Activated effector memory CD4-positive, alpha-beta T cell treated with Interleukin-2 at 50 U/mL for 16 hours (primary cell): Measurements from ENCODE around the gene RNF38.
"Not testable (repeated sequence)": the region's sequence is repeated elsewhere in the genome, so short reads cannot be mapped to it uniquely, and the experiment has no call there.

ENCODE experiments used
- DNase-seq: peaks from one replicate; pipeline ENCODE4 v3.0.0-alpha.2; 2020

RNF38 gene

DNA sequence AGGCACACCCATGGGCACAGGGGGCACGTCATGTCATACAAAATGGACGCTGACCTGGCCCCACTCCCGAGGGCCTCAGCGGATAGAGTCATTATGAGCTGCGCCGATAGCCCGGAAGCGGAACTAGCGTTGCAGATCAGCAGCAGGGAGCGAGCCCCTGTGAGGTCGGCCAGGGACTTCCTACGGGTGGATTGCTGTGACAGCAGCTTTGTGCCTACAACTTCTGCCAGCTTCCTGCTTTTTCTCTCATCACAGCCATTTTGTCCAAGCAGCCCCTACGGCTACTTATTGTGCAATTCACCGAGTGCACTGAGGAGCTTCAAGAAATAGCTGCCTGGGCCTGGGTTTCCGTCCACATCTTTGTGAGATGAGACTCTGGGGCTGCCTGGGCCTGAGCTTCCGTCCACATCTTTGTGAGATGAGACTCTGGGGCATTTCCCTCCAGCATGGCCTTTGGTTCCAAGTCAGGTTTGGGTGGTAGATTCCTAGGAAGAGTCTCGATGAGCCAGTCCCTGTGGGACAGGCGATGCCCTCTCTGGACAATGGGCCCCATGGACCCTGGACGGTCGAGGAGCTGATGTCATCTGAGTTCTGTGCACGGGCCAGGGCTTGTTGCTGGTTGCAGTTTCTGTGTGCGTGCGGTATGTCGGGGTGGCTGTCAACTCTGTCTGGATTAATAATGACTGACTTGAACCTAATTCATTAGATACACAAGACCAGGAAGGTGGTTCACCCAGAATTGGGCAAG, 74.8 kb downstream of the RNF38 start:
- no peak for DNase-seq

DNA sequence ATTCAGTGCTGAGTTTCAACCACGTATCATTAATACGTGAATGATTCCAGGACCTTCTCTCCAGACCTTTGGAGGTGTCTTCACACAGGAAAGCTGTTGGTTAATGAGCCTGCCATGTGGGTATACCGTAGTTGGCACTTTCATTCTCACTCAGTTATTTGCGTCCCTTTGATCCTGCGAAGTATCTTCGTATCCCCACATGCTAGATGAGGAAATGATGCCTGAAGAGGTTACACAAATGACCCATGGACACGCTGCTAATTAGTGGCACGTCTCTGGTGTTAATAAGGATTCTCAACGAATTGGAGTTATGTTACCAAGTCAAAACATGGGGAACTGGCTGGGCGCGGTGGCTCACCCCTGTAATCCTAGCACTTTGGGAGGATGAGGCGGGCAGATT, 76.1 kb downstream of the RNF38 start:
- no peak for DNase-seq

DNA sequence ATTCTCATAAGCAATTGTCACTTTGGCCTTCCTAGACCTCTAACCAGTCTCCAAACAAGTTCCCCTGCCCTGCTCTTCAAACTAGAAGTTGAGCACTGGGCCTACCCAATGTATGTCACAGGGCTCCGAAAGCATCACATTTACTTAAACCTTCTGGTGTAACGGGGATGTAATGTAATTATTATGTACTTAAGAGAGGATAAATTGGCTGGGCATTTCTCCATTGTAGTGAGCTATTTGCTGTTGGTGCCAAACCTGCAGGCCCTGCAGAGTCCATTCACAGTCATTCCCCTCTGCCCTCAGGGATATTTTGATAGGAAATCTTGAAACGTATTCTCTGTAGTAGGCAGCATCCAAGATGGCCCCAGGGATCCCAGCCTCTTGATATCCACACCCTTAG, 77.6 kb downstream of the RNF38 start:
- no peak for DNase-seq

DNA sequence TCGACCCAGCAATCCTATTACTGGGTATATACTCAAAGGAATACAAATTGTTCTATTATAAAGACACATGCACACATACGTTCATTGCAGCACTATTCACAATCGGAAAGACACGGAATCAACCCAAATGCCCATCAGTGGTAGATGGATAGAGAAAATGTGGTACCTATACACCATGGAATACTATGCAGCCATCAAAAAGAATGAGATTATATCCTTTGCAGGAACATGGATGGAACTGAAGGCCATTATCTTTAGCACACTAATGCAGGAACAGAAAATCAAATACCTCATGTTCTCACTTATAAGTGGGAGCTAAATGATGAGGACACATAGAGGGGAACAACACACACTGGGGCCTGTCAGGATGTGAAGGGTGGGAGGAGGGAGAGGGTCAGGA, 78.2 kb downstream of the RNF38 start:
- not testable (repeated sequence) for DNase-seq

DNA sequence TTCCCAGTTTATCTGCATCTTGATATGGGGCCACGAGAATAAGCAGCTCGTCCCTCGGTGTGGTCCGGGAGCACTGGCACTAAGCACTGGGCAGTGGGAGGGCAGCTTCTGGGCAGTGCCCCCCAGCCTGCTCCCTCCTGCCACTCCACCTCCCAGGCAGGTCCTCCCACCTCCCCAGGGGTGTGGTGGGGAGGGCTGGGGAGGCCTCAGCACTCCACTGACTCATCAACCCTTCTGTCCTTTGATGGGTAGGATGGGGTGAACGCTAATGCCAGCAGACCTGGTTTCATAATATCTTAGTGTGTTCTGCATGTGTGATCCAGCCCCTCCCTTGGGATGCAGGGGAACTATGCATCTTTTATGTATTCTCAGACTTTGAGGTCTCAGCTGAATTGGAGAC, 79.6 kb downstream of the RNF38 start:
- DNase-seq = no peak

DNA sequence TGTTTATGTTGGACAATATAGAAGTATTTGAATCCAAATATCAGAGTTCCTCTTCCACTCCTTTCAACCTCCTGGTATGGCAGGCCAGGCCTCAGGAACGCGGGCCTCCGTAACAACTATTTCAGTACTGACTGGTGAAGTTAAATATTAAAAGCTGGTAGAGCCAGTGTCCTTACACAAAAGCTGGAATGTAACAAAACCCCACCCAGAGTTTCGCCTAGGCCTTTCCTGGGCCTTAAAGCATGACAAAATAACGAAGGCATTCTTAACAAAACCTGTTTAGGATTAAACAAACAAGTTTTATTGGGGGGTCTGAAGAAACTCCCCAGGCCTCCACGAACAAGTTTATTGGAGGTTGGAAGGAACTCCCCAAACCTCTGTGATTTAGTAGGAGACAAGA, 80.3 kb downstream of the RNF38 start:
- DNase-seq = no peak

DNA sequence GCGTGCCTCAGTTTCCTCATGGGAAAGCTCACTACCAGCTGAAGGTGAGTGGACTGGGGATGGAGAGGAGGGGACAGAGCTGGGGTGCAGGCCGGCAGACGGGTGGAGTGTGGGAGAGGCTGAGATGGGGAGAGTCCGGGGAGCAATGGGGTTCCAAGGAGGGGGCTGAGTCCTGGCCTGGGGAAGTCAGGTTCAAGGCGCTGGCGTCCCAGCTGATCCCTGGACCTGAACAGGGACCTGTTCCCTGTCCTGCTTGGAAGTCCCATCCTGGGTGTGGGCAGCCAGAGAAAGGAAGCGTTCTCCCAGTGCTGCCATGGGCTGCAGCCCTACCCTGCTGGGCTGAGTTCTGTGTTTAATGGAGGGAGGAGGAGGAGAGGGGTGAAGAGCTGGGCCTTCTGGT, 80.9 kb downstream of the RNF38 start:
- no peak for DNase-seq

DNA sequence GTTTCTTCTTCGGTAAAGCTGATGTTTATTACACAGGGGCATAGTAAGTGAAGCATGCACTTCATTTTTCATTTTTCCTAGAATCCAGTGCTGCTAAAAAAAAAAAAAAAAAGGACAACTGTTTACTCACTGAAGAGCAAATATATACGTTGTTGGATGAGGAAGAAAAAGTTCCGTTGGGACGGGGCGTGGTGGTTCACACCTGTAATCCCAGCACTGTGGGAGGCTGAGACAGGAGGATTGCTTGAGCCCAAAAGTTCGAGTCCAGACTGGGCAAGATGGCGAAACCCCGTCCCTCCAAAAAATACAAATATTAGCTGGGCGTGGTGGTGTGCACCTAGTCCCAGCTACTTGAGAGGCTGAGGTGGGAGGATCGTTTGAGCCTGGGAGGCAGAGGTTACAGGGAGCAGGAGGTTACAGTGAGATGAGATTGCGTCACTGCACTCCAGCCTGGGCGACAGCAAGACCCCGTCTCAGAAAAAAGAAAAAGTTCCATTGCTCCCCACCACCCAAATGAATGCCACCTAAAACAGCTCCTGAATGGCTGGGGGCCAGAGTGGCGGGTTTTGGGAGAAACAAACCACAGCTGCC, 81.8 kb downstream of the RNF38 start:
- no peak for DNase-seq

DNA sequence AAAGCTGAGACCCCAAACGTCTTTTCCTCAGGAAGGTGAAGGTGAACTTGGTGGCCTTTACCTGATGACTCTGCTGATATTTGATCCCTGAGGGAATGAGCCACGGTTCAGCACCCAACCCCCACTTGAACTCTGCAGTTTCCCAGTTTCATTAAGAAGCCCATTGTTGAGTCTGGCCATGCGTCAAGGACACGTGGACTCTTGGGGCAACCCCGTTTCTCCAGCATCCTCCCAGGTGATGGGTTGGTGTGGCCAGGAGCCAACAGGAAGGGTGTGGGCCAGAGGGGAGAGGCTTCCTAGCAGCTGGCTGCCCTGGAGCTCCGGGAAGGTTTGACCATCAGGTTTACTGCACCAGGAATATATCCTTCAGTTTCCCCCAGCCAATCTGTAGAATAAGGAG, 82.3 kb downstream of the RNF38 start:
- no peak for DNase-seq

DNA sequence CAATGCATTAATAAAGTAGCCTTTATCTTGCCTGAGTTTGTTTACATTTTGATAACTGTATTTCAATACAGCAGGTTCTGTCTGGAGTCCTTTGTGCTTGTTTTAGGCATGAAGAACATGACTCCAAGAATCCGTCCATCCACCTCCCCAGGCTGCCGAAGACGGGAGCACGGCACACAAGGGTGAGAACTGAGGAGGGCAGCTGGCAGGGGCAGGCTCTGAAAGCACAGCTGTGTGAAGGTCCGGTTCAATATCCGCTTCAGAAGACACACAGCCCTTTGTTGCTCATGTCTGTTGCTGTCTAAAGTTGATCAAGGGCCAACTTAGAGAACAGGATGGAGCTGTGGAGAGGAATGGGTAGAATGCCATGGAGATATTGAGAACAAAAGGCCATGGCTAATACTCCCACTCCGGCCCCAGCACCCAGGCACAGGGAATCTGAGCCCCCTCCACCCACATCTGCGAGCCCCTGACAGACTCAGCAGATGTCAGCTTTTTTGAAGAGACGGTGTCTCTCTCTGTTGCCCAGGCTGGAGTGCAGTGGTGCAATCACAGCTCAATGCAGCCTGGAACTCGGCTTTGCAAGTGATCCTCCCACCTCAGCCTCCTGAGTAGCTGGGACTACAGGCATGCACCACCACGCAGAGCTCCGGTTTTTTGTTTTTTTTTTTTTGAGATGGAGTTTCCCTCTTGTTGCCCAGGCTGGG, 83.3 kb downstream of the RNF38 start:
- DNase-seq = no peak

DNA sequence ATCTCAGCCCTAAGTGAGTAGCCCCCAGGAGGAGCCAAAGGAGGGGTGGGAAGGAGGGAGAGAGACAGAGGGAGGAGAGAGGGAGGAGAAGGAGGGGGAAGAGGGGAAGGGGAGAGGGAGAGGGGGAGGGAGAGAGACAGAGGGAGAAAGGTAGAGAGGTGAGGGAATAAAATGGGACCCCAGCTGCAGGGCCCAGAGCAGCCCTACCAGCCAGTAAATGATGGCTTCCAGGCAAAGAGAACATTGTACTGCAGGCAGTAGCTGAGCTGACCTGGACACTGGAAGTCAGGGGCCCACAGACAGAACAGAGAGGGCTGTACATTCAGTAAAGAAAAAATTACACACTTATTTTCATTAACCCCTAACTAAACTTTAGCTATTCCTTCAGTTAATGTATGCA, 84.0 kb downstream of the RNF38 start:
- DNase-seq = no peak

DNA sequence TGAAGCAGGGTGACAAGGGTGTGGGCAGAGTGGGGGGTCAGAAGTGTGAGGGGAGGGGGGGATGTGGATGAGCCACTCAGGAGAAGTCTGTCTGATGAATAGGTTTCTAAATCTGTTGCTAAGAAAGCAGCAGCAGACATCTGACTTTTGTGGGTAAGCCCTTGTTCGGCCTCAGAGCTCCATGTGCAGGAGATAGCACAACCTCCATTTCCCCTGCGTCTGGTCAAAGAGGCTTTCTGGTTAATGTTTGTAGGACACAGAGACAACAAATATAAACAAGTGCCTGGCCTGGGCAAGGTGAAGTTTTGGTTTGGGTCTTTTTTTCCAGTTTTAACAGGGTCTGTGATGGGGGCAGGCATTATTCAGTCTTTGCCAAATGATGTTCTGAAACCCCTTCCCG, 84.8 kb downstream of the RNF38 start:
- DNase-seq = no peak

DNA sequence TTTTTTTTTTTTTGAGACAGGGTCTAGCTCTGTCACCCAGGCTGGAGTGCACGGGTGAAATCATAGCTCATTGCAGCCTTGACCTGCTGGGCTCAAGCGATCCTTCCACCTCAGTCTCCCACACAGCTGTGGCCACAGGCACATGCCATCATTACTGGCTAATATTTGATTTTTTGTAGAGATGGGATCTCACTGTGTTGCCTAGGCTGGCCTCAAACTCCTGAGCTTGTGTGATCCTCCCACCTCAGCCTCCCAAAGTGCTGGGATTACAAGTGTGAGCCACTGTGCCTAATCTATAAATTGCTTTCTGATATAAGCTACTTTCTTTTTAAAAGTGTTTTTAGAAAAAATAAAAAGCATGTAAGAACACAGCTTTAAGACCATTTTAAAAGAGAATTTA, 85.3 kb downstream of the RNF38 start:
- no peak for DNase-seq

DNA sequence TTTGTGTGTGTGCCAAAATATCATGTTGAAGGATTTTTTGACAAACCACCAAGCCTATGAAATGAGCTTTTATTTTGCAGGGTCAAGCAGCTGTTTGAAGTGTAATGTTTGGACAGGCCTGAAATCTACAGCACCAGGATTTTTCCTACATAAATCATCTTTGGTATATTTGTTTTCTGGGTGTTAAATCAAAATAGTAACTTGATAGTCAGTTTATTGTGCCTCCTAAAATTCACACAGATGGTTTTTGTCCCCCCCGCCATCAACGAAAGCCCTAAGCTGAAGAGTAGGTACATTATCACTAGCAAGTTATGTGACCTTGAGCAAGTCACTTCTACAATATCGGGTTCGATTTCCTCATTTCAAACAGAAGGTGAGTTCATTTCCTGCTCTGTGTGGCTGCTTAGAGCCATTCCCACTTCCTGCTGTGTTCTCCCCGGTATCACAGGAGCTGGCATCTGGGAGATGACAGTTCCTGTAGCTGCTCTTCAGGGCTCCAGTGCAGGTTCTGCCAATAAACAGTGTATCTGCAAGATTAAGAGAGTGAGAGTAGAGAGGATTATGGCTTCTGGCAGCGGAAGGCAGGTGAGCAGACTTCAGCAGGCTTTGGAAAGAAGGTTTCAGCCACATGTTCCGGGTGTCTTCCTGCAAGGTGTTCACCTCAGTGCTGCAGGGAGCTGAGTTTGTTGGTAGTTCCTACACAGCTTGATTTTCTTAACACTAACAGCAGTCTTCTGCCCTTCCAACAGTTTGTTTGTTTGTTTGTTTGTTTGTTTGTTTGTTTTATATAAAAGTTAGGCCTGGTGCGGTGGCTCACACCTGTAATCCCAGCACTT, 93.4 kb downstream of the RNF38 start:
- DNase-seq = no peak

DNA sequence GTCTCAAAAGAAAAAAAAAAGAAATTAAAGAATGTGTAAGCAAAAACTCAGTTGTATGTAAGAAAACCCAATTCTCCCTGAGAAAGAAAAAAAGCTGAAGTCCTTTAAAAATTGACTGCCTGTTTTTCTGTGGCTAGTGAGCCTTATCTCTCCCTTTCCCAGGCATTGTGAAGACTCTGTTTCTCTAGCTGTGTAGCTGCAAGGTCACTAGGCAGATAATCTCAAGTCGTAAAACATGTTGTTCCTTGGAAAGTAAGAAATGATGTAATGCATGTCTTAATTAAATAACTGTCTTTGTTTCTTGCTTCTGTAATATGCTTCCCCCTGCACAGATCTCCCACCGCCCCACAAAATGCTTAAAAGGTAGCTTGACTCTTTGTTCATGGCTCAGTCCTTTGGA, 95.7 kb downstream of the RNF38 start:
- not testable (repeated sequence) for DNase-seq

DNA sequence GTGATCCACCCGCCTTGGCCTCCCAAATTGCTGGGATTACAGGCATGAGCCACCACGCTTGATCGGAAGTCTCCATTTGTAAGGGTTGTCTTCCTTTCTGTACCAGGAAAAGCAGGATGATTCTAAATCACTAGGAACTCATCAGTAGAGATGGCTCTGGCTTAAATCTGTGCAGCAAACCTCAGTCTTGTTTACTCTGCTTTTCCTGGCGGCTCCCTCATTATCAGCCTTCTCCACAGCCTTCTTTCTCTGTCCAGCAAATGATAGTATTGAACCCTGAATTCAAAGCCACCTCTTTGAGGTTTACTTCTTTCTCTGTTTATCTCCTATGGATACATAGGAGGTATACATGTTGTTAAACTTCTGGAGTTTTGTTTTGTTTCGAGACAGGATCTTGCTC, 98.8 kb downstream of the RNF38 start:
- no peak for DNase-seq

DNA sequence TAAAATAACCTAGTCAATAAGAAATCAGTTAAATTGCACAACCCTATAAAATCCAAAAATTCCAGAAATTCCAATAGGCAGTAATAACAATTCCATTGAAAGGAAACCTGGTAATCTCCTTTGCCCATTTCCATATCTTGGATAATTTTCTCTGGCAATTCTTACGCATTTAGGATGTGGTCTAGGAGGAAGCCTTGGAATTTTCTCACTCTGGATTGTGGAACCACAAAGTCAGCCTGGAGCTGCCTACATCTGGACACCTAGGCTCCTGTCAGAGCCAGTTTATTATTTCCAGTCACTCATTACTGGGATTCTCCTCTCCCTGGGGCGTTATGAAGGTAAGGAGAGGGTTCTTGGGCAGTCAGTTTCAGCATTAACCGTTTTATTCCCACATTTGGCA, 101.5 kb downstream of the RNF38 start:
- DNase-seq = no peak

DNA sequence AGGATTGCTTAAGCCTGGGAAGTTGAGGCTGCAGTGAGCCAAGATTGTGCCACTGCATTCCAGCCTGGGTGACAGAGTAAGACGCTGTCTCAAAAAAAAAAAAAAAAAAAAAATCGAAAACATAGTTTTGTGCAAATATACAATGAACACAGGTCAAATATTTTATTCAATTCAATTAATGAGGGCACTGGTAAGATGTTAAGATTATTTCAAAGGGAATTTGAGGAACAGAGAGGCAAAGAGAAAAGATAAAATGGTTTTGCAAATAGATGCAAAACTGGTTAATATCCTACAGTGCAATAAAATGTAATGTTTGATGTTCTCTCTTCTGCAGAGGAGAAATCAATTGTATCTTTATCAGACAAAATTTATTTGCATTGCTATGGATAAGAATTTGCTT, 102.3 kb downstream of the RNF38 start:
- DNase-seq = no peak

DNA sequence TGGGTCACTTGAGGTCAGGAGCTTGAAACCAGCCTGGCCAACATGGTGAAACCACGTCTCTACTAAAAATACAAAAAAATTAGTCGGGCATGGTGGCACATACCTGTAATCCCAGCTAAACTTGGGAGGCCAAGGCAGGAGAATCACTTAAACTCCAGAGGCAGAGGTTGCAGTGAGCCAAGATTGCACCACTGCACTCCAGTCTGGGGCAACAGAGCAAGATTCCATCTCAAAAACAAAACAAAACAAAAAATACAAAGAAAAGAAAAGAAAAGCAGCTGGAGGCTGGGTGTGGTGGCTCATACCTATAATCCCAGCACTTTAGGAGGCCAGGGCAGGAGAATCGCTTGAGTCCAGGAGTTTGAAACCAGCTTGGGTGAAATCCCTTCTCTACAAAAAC, 105.1 kb downstream of the RNF38 start:
- not testable (repeated sequence) for DNase-seq

DNA sequence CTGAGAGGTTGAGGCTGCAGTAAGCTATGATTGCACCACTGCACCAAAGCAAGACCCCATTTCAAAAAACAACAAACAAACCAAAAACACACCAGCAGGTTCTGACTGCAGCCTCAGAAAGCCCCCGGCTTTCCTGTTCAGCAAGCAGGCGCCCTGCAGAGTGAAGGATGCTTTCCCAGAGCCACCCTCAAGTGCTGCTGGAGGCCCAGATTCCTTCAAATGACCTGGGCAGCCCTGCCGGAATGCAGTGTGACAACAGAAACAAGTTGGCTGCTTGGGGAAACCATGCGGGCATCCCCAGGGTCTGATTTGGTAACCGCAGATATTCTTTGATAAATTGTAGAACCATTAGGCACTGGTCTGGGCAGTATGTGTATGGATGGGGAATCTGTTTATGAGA, 106.2 kb downstream of the RNF38 start:
- DNase-seq = no peak

DNA sequence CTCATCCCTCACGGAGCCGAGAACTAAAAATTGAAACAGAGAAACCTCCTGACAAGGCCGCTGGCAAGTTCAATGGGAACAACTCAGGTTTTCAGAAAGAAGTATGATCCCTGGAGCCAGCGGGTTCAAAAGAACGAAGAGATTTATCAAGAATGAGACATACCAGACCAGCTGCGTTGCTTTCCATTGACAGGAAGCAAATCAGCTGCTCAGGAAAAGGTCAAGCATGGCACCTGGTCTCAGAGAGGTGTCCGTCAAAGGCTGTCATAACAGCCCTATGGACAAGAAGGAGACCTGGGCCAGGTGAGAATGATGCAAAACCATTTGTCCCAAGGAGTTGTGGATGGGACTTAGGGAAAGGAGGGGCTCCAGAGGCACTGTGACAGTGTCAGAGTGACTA, 106.9 kb downstream of the RNF38 start:
- DNase-seq = no peak

DNA sequence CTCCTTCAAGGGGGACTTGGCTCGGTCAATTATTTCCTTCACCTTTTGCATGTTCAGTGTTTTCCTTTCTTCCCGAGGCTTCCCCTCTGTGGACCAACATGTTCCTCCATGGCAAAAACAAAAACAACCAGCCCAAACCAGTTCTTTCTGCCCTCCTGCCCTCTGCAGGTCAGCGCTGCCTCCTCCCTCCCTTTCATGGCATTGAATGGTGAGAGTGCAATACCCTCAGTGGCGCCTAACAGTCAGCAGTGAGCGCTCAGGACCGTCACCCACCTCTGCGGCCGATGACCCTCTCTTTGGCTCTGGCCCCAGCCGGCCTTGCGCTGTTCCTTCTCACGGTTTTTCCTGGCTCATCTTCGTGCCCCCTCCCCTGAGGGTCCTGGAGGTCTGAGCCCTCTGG, 107.4 kb downstream of the RNF38 start:
- DNase-seq = no peak

DNA sequence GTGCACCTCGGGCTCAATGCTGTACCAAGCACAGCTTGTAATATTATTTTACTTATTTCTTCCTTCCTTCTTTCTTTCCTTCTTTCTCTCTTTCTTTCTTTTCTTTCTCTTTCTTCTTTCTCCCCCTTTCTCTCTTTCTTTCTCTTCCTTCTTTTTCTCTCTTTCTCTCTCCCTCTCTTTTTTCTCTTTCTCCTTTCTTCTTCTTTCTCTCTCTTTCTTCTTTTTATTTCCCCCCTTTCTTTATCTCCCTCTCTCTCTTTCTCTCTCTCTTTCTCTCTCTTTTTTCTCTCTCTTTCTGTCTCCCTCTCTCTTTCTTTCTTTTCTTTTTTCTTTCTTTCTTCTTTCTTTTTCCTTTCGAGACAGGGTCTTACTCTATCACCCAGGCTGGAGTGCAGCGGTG, 109.1 kb downstream of the RNF38 start:
- DNase-seq = no peak
